ENCODE results near the gene FAF1.

DNA sequence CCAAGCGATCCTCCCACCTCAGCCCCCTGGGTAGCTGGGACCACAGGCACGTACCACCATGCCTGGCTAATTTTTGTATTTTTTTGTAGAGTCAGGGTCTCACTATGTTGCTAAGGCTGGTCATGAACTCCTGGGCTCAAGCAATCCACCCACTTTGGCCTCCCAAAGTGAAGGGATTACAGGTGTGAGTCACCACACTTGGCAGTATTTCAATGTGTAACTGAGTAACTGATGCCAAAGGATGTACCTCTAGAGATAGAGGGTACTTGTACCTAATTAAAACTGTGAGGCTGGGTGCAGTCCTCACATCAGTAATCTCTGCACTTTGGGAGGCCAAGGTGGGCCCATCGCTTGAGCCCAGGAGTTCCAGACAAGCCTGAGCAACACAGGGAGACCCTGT lies 278.1 kb downstream of the FAF1 start:
- TF ChIP-seq EZH2 (IDR thresholded peaks at IDR 0.05; ENCODE audit: low read length, missing control alignments): no peak
- TF ChIP-seq, protein P1, sequence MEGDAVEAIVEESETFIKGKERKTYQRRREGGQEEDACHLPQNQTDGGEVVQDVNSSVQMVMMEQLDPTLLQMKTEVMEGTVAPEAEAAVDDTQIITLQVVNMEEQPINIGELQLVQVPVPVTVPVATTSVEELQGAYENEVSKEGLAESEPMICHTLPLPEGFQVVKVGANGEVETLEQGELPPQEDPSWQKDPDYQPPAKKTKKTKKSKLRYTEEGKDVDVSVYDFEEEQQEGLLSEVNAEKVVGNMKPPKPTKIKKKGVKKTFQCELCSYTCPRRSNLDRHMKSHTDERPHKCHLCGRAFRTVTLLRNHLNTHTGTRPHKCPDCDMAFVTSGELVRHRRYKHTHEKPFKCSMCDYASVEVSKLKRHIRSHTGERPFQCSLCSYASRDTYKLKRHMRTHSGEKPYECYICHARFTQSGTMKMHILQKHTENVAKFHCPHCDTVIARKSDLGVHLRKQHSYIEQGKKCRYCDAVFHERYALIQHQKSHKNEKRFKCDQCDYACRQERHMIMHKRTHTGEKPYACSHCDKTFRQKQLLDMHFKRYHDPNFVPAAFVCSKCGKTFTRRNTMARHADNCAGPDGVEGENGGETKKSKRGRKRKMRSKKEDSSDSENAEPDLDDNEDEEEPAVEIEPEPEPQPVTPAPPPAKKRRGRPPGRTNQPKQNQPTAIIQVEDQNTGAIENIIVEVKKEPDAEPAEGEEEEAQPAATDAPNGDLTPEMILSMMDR (conservative IDR thresholded peaks at IDR 0.05 in 1 of 2, IDR thresholded peaks at IDR 0.05 in 1 of 2; ENCODE audit: low read depth in 1 of 2, low read length in 2 of 2): no peak
